ENCODE results near the gene CDHR3.
"Not testable (repeated sequence)": the region's sequence is repeated elsewhere in the genome, so short reads cannot be mapped to it uniquely, and the experiment has no call there.

Gene CDHR3, protein sequence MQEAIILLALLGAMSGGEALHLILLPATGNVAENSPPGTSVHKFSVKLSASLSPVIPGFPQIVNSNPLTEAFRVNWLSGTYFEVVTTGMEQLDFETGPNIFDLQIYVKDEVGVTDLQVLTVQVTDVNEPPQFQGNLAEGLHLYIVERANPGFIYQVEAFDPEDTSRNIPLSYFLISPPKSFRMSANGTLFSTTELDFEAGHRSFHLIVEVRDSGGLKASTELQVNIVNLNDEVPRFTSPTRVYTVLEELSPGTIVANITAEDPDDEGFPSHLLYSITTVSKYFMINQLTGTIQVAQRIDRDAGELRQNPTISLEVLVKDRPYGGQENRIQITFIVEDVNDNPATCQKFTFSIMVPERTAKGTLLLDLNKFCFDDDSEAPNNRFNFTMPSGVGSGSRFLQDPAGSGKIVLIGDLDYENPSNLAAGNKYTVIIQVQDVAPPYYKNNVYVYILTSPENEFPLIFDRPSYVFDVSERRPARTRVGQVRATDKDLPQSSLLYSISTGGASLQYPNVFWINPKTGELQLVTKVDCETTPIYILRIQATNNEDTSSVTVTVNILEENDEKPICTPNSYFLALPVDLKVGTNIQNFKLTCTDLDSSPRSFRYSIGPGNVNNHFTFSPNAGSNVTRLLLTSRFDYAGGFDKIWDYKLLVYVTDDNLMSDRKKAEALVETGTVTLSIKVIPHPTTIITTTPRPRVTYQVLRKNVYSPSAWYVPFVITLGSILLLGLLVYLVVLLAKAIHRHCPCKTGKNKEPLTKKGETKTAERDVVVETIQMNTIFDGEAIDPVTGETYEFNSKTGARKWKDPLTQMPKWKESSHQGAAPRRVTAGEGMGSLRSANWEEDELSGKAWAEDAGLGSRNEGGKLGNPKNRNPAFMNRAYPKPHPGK

DNA sequence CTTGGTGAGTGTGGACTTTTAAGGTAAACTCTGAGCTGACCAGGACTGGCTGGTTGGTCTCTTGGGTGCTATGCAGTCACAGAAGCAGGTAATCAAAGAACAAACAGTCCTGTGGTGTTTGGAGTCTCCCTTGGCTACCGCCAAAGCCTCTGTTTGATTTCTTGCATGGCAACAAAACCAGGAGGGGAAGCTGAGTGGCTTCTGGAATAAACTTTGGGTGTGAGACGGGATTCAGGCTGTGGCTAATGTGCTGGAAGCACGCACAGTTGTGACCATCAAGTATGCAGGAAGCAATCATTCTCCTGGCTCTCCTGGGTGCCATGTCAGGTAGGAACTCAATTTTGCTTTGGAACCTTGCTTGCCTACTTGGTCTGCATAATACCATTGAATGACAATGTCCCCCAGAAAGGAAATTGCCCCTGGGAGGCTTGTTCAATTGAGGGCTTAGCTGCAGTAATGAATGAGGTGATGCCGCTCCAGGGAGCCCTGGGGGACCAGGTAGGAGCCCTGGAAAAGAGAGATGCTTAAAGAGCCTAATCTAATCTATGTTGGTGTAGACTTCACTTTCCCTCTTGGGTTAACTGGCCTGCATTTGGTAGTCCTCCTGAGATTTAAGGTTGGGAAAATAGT is at the start of gene CDHR3:
Gene CDHR3 (plus strand): TSS at position 227 of the 630 bp plus-strand sequence. CDS start 55 bp downstream, at position 282.
- DNase-seq: no peak

DNA sequence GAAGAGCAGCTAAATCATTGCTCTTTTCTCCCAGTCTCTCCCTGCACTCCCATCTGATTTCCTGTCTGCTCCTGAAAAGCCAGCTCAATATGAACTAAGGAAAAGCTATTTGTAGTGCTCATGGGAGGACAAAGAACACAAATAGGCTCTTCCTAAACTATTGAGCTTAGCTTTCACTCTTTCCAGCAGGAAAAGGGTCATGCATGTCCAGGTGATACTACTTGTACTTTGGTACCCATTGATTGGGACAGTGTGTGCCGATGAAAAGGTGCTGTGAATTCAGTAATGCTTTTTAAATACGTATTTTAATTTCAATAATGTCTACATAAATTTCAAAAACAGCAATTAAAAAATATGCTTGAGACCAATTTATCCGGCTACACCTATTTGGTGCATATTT is 49.1 kb upstream of the CDHR3 start:
- no peak for DNase-seq

DNA sequence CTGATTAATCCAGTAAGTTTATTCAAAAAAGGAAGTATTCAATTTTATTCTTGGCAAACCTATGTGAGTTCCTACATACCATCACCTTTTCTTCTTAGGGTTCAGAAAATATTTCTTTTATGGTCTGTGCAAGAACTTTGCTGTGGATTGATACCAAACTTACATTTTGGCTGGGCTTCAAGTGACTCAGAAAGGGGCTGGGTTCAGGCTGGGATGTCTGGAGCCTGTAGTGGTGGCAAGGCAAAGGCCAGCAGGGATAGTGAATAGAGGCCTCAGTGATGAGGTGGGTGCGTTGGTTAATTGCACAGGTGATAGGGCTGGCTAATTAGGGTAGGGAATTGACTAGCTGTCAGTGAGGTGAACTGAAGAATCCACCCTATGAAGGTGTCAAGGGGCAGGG is 46.5 kb upstream of the CDHR3 start:
- DNase-seq: no peak

DNA sequence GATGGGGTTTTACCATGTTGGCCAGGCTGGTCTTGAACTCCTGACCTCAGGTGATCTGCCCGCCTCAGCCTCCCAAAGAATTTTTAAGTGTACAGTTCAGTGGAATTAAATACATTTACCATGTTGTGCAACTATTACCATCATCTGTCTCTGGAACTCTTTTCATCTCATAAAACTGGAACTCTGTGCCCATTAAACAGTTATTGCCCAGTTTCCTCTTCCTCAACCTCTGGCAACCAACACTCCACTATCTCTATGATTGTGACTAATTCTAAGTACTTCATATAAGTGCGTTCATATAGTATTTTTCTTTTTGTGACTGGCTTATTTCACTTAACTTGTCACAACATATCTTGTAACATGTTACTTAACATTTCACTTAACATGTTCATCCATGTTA is 45.4 kb upstream of the CDHR3 start:
- DNase-seq: no peak

DNA sequence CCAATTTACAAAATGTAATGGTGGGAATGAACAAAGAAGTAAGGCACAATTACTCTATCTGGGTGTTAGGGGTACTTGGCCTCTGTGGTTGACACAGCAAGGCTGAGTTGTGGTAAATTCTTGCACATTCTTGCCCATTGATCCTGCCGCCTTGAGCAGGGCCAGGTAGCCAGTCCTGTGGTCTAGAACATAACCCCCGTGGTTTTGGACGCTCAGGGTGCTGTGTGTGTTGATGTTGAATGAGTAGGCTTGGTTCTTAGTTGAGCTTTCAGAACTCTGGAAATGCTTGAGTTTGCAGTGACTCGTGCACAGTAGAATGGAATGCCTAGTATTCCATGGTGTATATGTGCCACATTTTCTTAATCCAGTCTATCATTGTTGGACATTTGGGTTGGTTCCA is 42.3 kb upstream of the CDHR3 start:
- DNase-seq: no peak

DNA sequence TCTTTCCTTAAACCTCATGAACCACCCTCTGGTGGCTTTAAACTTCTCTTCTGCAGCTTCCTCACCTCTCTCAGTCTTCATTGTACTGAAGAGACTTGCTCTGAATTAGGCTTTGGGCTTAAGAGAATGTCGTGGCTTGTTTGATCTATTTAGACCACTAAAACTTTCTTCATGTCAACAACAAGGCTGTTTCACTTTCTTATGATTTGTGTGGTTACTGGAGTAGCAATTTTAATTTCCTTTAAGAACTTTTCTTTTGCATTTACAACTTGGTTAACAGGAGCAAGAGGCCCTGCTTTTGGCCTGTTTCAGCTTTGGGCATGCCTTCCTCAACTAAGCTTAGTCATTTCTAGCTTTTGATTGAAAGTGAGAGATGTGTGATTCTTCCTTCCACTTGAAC is 38.1 kb upstream of the CDHR3 start:
- no peak for DNase-seq

DNA sequence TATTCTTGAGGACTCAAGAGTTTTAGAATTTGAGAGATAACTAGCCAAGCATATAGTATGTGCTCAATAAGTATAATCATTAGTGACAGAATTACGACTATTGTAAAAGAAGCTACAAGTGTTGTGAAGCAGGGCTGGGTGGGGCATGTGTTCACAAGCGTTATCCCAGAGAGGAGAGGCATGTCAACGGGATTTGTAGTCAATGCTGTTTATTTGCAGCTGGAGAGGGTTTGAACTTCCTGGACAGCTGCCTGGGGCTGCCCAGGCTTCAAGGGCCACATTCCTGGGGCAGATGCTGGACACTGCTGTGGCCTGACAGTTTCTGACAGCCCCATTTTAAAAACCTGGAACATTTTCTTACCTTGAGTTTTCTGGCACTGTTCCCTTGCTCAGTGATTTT is 36.9 kb upstream of the CDHR3 start:
- DNase-seq: no peak

DNA sequence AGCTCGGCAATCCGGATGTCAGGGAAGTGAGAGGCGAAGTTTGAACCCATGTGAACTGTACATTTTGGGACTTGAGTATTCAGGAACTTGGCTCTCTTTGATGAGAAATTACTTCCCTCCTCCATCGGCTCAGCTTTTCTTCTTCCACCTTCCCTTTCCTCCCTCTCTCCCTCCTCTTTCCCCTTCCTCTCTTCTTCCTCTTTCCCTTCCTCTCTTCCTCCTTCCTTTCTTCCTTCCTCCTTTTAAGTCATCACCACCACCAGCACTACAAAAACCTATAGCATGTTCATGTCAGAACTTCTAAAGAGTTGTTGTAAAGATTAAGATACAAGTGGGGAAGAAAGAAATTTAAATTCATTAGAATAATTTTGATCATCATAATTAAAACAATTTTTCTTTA is 31.9 kb upstream of the CDHR3 start:
- DNase-seq: no peak

DNA sequence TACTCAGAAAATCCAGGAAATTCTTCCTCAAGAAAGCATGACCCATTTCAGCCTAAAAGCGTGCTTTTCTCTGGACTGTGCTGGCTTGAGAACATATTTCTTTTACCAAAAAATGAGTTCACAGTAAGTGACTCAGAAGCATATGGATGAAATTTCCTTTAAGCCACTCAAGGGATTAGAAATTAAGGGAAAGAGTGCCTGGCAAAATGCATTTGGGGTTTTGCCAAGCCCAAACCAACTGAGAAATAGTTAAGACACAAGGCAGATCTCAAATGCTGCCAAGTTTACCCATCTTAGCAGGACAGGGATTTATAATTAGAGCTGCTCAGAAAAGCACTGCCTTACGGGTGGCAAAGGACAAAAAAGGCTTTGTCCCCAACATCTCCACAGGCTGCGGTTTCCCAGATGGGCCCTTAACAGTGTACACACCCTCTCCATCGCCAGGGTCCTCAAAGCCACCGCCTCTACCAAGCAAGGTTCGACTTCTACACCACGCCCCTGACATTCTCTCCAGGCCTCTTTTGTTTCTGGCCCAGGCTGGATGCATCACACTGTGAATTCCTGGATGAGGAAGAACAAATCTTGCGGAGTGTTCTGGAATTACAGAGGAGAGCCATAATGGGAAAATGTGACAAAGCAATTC is 30.1 kb upstream of the CDHR3 start:
- peak; percentile 53 for DNase-seq

DNA sequence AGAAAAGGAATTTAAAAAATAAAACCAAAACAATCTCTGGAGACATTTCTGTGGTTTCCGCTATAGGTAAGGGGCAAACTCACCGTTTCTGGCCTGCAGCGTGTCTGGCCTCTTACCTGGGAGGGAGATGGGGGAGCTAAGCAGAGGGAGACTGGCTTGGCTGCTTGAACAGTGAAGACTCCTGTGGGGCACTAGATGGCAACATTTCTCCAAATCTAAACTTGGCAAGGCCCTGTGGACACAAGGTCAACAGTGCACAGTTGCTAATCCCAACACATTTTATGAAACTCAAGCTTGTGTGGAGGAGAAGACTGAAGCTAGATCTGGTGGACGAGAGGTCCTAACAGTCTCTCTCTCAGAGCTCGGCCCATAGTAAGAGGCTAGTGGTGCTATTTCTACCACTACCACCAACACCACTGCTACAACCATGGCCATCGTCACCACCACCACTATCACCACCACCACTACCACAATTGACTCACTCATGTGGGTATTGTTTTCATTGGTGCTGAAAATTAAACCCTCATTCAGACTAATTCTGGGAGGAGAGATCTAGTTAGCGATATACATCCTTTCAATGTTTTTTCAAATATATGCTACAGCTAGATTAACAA is 28.4 kb upstream of the CDHR3 start:
- DNase-seq: peak; percentile 54

DNA sequence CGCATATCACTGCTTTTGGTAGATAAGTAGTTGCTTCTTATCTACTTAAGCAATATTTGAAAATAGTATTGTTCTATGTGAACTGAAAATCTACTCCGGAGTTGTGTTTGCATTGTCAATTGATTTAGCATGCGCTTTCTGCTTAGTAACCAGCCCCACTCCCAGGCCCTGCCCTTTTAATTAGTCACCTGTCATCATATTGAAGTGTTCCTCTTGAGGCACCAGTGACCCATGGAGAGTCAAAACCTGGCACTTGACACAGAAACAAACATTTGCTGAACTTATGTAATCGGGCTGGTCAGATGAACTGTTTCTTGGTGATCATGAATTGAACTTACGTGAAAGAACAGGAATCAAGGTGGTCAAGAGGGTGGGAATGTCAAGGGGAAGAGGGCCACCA is 27.8 kb upstream of the CDHR3 start:
- DNase-seq: no peak

DNA sequence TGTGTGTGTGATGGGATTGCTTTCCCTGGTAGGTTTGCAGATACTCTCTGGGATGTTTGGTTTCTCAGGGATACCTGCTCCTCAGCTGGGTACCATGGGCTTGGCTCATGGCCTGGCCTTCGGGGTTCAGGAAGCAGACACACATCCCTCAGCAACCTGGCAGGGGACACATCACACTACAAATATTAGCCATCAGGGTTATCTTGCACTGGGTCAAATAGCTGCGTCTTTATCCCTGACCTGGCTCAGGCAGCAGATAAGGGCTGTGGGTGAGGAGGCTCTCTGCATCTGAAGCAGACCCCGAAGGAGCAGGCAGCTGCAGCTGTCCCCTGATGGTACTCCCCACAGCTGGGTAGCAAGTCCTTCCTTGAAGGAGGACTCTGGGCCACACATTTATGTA is 25.7 kb upstream of the CDHR3 start:
- no peak for DNase-seq

DNA sequence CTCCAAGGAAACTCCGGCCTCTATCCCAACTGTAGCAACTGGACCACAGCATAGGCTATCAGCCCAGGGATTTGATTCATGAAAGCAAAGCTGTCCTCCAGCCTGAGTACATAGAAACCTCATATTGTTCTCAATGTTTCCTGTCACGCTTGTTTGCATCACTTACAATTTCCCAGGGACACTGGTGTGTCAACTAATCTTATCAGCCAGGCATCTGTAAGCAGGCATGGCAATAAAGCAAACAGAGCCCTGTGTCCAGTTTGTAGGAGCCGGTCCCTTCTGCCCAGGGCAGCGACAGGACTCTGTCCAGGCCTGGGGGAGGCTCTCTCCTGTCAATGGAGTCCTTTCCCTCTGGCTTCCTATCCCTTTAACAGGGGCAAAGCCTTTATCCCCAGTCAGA is 23.0 kb upstream of the CDHR3 start:
- no peak for DNase-seq

DNA sequence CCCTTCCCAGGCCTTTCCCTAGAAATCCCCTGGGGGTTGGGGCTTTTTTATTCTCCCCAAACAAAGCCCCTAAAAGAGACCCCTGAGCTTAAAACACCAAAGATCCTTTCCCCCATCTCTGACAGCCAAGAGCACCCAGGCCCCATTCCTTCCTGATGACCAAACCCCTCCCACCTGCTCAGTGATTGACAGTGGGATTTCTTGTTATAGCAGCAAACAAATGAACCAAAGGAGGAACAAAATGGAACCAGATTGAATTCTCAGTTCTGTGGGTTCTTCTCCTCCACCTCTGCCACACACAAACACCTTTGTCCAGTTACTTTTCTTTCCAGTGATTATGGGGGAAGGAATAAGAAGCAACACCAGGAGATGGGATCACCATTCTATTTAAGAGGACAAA is 21.5 kb upstream of the CDHR3 start:
- no peak for DNase-seq

DNA sequence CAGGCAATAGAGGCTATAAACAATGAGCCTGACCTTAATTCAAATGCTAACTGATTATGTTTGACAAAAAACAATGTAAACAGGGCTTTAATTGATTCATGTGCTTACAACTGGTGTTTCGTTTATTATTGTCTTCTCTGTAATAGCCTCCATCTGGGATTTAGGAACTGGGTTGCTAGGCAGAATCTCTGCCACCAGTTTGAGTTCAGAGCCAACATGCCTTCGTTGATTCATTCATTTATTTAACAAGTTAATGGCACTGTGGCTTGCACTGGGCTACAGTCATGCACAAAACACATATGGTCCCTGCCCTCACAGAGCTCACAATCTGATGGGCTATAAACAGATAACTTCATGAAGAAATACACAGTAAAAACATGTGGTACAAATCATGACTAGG is 19.6 kb upstream of the CDHR3 start:
- DNase-seq: no peak

DNA sequence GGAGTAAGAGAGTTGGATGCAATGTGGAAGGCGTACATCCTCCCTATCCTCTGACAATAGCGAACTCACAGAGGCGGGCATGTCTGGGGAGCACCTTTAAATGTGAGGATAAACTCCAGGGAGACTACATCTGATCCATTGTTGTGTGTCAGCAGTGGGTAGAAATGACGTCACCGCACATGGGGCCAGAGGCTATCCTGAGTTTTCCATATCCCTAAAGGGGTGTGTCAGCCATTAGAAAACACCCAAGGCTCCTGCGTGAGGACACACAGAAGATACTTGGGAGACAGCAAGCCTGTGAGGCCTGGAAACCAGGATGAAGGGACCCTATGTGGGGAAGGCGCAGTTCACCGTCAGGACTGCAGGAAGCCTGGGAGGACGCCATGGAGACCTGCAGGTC is 17.2 kb upstream of the CDHR3 start:
- DNase-seq: no peak

DNA sequence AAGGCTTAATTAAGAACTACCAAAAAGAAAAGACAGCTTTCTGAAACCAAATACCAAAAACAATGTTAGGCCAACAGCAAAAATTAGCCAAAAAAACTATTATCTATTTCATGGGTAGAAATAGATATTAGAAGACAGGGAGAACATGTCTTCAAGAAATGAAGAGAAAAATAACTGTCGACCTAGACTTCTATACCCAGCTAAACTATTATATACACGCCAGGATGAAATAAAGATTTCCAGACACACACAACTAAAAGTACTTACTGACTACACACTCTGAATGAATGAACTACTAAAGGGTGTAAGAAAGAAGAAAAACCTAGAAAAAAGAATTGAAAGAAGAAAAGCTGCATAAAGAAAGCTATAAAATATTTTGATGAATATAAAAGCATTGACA is 11.5 kb upstream of the CDHR3 start:
- no peak for DNase-seq

DNA sequence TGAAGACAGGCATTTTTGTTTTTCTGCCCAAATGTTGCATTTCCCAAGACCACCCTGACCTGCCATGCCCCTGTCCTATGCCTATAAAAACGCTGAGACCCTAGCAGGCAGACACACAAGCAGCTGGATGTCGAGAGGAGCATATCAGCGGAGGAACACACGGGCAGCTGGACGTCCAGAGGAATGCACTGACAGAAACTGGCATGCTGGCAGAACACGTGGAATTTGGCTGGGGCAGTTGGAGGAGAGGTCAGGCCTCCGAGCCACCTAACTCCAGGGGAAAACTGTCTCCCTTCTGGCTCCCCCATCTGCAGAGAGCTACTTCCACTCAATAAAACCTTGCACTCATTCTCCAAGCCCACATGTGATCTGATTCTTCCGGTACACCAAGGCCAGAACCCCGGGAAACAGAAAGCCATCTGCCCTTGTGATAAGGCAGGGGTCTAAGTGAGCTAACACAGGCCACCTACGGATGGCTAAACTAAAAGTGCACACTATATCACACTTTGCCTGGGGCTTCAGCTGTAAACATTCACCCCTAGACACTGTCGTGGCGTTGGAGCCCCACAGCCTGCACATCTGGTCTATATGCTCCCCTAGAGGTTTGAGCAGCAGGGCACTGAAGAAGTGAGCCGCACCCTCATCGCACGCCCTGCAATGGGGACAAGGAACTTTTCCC is 10.0 kb upstream of the CDHR3 start:
- no peak for DNase-seq

DNA sequence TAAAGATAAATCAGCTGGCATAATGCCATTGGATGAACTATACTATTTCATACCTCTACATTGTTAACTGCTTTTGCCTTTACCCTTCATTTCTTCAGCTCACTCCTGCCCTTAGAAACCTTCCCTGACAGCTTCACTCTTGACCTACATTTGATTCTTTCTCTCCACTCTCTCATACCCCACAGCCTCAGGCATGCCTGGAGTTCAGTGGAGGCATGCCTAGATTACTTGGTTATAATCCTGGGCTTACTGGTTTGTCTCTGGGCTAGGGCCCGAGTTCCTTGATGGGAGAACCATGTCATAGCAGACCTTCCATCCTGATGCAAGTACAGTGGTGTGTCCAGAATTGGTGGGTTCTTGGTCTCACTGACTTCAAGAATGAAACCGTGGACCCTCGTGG is 8.4 kb upstream of the CDHR3 start:
- no peak for DNase-seq

DNA sequence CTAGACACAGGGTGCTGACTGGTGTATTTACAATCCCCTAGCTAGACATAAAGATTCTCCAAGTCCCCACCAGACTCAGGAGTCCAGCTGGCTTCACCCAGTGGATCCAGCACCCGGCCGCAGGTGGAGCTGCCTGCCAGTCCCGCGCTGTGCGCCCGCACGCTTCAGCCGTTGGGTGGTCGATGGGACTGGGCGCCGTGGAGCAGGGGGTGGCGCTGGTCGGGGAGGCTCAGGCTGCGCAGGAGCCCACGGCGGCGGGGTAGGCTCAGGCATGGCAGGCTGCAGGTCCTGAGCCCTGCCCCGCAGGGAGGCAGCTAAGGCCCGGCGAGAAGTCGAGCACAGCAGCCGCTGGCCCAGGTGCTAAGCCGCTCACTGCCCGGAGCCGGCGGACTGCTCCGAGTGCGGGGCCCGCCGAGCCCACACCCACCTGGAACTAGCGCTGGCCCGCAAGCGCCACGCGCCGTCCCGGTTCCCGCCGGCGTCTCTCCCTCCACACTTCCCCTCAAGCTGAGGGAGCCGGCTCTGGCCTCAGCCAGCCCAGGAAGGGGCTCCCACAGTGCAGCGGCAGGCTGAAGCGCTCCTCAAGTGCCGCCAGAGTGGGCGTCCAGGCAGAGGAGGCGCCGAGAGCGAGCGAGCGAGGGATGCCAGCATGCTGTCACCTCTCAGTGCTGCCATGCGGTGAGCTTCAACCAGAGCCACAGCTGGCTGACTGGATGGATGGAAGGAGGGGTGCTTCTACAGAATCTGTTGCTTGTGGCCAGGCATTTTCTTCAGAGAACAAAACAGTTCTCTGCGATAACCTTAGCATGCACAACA is 7.2 kb upstream of the CDHR3 start:
- not testable (repeated sequence) for DNase-seq

DNA sequence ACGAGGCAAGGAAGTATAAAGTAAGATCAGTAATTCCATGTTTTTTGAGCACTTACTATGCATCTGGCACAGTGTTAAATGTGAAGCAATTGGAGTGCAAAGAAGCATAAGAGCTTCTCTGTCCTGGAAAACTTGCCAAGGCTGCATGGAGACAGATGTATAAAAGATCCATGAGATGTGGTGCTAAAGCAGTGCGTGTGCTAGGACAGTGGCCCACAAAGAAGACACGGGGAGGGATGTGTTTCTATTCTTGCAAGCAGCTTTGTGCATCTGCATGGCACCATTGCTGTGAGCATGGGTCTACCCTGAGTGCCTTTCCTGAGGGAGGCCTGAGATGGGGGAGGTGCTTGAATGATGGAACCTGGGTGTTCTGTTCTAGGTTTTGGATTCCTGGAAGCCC is 5.1 kb upstream of the CDHR3 start:
- DNase-seq: no peak
